Keratinocyte (primary cell): Measurements from ENCODE around the gene BLACAT1.

ENCODE experiments used
- CTCF ChIP-seq, 3 experiments: IDR thresholded peaks in 1 of 3; conservative IDR thresholded peaks in 1 of 3; optimal IDR thresholded peaks in 1 of 3; 2 replicates in 2 of 3; 3 replicates in 1 of 3; pipeline versions ENCODE3 to v1.5.1; 2011; ENCODE audit warnings: low read length in 3 of 3, mild to moderate bottlenecking in 3 of 3, moderate library complexity in 2 of 3, control low read depth in 1 of 3, inconsistent platforms in 1 of 3; ENCODE audit not compliant: insufficient read depth in 2 of 3; ENCODE audit errors: extremely low read depth in 1 of 3
- EZH2 ChIP-seq: IDR thresholded peaks from one replicate; pipeline ENCODE4 v1.6.1; 2012; ENCODE audit warnings: inconsistent platforms, mild to moderate bottlenecking, low read length, moderate library complexity

GRCh38 chr1:205499789-205500188 lies 43.9 kb upstream of the BLACAT1 start:
- TF ChIP-seq CTCF (optimal IDR thresholded peaks at IDR 0.05 in 1 of 3, IDR thresholded peaks at IDR 0.05 in 1 of 3, conservative IDR thresholded peaks at IDR 0.05 in 1 of 3; ENCODE audit: extremely low read depth in 1 of 3, insufficient read depth in 2 of 3, low read length in 3 of 3) (no peak), EZH2 (no peak)
